ENCODE measurements around the gene GRAMD4.
"Not testable (repeated sequence)": the region's sequence is repeated elsewhere in the genome, so short reads cannot be mapped to it uniquely, and the experiment has no call there.

Gene GRAMD4

GRCh38 chr22:46620588-46621242 is 529 bp downstream of the GRAMD4 start:
- DNase-seq = no peak

DNA sequence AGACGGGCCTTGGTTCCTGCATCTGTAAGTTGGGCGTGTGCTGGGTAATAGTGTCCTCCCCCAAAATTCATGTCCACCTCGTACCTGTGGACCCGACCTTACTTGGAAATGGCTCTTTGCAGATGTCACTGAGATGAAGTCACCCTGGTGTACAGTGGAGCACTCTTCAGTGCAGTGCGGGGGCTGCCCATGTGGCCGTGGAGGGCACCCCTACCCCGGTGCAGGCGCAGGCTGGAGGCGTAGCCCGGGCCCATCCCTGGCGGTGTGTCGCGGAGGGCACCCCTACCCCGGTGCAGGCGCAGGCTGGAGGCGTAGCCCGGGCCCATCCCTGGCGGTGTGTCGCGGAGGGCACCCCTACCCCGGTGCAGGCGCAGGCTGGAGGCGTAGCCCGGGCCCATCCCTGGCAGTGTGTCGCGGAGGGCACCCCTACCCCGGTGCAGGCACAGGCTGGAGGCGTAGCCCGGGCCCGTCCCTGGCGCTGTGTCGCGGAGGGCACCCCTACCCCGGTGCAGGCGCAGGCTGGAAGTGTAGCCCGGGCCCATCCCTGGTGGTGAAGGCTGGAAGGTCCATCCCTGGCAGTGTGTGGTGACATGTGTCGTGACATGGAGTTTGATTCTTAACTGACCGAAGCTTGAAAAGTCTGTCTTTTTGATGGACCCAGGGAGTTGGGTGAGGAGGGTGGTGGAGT is 1.2 kb downstream of the GRAMD4 start:
- DNase-seq = not testable (repeated sequence)

- no peak for DNase-seq
Observed at GRCh38 chr22:46622081-46622521, 1.9 kb downstream of the GRAMD4 start.

GRCh38 chr22:46625113-46625842 is 5.1 kb downstream of the GRAMD4 start:
- DNase-seq = no peak

DNA sequence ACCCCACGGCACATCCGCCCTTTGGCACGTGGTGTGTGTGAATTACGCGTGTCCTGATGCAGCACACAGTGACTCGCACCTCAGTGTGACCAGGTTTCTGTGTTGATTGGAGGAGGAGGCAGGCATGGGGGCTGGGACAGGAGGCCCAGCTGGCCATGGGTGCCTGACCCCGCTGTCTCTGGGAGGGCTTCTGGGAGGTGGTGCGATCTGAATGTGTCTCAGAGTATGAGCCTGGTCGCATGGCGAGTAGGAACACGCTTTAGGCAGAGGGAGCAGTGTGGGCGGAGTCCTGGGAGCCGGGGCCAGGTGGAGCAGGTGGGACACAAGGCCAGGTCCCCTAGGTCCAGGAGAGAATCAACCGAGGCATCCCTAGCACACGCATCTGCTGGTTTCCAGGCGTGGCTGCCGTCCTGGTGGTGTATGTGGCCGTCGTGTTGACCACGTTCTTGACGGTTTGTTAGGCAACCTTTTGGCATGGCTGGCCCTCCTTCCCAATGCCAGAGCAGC is 5.7 kb downstream of the GRAMD4 start:
- no peak for DNase-seq

GRCh38 chr22:46626356-46626755 is 6.2 kb downstream of the GRAMD4 start:
- DNase-seq = no peak

- DNase-seq = no peak
Observed at GRCh38 chr22:46626911-46627805, 7.0 kb downstream of the GRAMD4 start.

DNA sequence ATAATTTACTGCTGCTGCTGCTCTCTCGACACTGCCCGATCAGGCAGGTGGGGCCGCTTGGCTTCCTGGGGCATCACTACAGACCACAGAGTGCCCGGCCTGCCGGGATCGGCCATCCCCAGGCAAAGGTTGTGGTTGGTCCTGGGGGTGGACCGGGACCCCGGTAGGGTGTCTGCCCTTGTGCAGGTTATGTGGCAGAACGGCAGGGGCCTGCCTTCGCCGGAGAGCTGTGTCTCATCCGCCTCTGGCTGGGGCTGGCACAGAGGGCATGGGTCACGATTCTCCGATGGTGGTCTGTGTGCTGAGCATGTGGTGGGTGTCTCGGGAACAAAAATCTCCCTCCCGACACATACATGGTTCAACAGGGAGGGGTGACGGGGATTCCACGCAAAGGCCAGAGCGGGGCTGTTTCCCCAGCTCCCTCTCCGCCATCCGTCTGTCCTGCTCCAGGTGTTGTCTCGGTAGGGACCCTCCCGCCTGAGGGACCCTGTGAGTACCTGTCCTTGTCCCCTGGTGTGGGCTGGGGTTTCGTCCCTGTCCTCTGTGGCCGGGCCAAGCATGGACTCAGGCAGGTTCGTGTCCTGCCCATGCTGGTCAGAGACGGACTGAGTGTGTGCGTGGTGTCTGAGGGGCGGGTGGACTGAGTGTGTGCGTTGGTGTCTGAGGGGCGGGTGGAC is 7.8 kb downstream of the GRAMD4 start:
- no peak for DNase-seq

- DNase-seq = no peak
Observed at GRCh38 chr22:46628756-46629155, 8.6 kb downstream of the GRAMD4 start.

DNA sequence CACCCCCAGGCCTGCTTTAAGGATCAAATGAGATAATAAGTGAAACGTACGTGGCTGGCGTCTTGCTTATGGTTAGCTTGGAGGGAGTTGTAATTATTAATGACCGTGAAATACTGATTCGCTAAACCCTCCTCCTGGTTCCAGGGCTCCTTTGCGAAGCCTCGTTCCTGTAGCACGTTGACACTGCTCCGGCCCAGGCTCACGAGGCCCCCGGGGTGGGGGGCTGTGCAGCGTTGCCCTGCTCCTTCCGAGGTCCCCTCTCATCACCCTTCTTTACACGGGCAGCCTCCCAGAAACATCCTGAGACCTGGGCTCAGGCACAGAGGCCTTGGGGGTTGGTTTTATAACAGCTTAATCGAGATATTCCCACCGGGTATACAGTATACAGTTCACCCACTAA is 9.1 kb downstream of the GRAMD4 start:
- no peak for DNase-seq

DNA sequence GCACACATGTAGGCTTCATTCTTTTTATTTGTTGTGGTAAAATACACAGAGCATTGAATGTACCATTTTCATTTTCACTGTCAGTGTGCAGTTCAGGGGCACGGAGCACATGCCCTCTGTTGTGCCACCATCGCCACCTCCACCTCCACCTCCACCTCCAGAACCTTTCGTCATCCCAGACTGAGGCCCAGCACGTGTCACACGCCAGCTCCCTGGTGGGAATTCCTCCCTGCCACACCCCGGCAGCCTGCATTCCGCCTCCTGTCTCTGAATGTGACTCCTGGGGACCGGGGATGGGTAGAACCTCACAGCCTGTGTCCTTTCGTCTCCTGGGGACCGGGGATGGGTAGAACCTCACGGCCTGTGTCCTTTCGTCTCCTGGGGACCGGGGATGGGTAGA is 10.9 kb downstream of the GRAMD4 start:
- DNase-seq = no peak

DNA sequence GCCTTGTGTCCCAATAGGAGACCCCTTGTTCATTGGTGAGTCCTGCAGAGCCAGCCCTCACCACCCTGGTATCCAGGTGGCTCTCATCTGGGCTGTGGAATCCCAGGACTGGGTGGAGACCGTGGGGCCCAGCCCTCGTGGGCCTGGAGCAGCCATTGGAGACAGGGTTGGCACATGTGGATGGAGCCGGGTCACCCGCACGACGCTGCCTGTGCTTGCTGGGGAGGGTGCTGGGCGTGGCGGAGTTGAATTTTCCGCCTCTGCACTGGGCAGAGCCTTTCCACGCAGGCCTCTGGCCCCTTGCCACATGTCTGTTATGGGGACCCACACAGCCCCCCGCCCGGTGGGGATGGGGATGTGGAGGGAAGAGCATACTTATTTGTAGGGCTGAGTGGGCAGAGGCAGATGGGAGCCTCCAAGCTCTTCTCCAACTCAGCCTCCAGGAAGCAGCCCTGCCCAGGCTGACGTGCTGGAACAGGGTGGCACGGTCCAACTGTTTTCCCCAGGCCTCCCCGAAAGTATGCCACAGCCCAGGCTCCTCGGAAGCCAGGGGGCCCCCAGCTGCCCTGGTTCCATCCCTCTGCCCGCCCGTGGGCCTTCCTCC is 12.6 kb downstream of the GRAMD4 start:
- DNase-seq = no peak

DNA sequence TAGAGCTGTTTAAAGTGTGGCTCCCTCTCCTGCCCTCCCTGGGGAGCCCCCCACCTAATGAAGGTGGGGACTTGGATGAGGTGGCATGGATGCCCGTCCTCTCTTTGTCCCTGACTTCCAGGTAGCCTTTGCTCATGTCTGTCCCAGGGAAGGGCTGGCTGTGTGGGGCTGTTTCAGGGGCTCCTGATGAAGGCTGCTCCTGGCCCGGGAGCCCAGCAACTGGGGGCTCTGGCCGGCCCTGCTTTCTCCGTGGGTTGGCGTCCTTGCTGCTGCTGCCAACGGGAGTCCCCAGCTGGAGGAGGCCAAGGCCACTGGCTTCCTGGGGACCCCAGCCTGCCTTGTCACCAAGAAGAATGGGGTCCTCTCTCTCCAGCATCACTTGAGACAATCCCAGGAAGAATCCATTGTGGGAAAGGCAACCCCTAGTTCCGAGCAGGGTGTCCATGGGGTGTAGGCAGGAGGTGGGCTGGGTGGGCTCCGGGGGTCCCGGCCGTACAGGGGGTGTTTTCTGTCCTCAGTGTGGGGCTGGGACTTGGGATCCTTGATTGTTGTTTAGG is 13.2 kb downstream of the GRAMD4 start:
- DNase-seq = no peak

GRCh38 chr22:46634011-46634699 is 14.0 kb downstream of the GRAMD4 start:
- DNase-seq = no peak

- not testable (repeated sequence) for DNase-seq
Observed at GRCh38 chr22:46634973-46635685, 14.9 kb downstream of the GRAMD4 start.

DNA sequence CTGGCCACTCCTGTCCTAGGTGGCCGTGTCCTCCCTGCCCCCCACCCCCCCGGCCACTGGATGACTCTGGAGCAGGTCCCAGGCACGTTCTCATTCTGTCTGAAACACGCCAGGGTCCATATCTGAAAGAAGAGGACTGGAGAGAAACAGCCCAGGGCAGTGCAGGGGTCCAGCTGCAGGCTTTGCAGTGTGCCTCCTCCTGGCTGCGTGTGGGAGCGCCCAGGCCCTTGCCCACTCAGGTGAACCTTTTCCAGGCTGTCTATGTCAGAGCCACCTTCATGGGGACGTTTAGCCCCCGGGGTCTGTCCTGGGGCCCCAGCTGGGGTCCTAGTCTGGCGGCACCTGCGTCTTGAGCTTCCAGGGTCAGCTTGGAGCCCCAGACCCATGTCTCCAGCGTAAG is 15.6 kb downstream of the GRAMD4 start:
- no peak for DNase-seq

DNA sequence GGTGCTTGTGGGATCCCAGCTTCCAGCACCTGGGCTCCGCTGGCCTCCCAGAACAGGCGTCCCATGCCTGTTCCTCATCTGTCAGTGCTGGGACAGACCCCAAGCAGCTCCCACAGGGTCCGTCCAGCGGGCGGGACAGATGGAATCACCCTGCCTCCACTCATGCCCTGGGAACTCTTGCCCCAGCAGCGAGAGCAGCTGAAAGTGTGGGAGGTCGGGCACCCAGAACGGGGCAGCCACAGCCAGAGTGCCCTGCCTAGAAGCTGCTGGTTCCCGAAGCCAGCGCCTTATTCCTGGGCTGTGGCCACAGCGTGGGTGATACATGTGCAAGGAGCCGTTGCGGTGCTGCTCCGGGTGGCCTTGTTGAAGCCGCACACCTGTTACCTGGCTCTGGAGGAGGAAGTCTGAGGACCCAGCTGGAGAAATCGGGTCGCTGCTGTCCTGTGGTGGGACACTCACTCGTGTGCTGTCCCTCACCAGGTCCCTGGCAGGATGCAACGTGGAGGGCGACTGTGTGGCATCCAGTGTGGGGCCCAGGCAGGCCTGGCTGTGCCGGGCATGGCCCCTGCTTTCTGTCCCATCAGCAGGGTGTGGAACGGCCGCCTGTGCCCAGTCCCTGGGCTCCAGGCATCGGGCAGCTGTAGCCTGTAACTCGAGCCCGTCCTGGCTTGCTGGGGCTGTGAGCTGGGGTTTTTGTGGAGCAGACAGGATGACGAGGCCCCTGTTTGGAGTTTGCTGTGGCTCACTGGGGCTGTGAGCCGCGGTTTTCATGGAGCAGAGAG is 16.2 kb downstream of the GRAMD4 start:
- DNase-seq = no peak

- DNase-seq = no peak
Observed at GRCh38 chr22:46637711-46638600, 17.8 kb downstream of the GRAMD4 start.
